Kasumi-1 (cell line): Measurements from ENCODE around the gene CCDC27.

Experiments
- DNase-seq, 2 experiments: peaks; one replicate each; lab custom pipeline; 2025; lab: John Stamatoyannopoulos, UW

CCDC27 gene

GRCh38 chr1:3718764-3719163 is 33.5 kb upstream of the CCDC27 start:
- DNase-seq: no peak

GRCh38 chr1:3721955-3722465 is 30.2 kb upstream of the CCDC27 start:
- no peak for DNase-seq

GRCh38 chr1:3722846-3723245 is 29.4 kb upstream of the CCDC27 start:
- DNase-seq: no peak

- DNase-seq: peak; percentile 51 to 77
These were observed 27.7 kb upstream of the CCDC27 start for GRCh38 chr1:3724416-3725030.

GRCh38 chr1:3725366-3725765 is 26.9 kb upstream of the CCDC27 start:
- no peak for DNase-seq

- peak; percentile 52 to 60 for DNase-seq
These were observed 25.0 kb upstream of the CCDC27 start for GRCh38 chr1:3727042-3727824.

- no peak for DNase-seq
These were observed 24.1 kb upstream of the CCDC27 start for GRCh38 chr1:3727825-3728776.

GRCh38 chr1:3729594-3730542 is 22.4 kb upstream of the CCDC27 start:
- no peak for DNase-seq

- no peak for DNase-seq
These were observed 21.6 kb upstream of the CCDC27 start for GRCh38 chr1:3730543-3731247.

- DNase-seq: no peak
These were observed 20.4 kb upstream of the CCDC27 start for GRCh38 chr1:3731583-3732433.

GRCh38 chr1:3732434-3733093 is 19.7 kb upstream of the CCDC27 start:
- no peak for DNase-seq

GRCh38 chr1:3733094-3733882 is 19.0 kb upstream of the CCDC27 start:
- no peak for DNase-seq

GRCh38 chr1:3733883-3734589 is 18.2 kb upstream of the CCDC27 start:
- no peak for DNase-seq

- DNase-seq: no peak
These were observed 17.6 kb upstream of the CCDC27 start for GRCh38 chr1:3734602-3735001.

GRCh38 chr1:3735027-3735681 is 17.1 kb upstream of the CCDC27 start:
- no peak for DNase-seq

GRCh38 chr1:3735688-3736087 is 16.6 kb upstream of the CCDC27 start:
- DNase-seq: no peak

- DNase-seq: no peak
These were observed 16.1 kb upstream of the CCDC27 start for GRCh38 chr1:3736131-3736561.
